NT2/D1 (cell line): ENCODE measurements around the gene NEK1.

Source experiments
- YY1 ChIP-seq: IDR thresholded peaks from 2 replicates; pipeline ENCODE4 v1.6.1; 2011; ENCODE audit not compliant: insufficient read length, insufficient read depth
- ZNF274 ChIP-seq: IDR thresholded peaks from 2 replicates; pipeline ENCODE4 v1.6.1; 2011; ENCODE audit warnings: mild to moderate bottlenecking, low read depth, low read length

DNA sequence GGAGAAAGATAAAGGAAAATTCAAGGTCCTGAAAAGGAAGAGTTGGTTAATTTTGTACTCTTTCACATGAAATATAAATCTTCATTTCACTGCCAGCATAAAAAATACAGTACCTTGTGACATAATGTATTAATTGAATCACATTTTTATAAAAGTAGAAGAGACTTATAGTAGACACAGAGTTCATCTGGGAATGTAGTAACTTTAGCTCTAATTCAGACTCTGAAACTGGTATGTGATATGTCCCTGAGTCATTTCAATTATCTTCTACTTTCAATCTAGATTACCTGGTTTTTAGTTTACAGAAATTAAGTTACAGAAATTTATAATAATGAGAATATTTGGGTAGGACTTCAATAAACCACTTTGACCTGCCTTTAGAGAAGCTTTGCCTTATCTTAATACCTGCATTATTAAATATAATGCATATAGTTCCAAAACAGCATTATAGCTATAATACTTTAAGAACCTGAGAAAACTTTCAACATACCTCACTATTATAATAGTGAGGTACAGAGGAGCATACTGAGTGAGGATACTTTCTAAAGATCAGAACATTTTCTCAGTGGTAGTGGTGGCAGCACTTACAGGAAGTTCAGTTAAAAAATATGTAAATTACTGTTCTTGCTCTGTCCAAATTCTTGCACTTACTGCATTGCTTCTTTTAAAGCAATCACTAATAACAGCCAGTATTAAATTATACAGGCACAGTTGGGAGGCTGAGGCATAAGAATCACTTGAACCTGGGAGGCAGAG, 11.2 kb downstream of the NEK1 start:
- no peak for TF ChIP-seq YY1
- TF ChIP-seq ZNF274, result no peak
